ENCODE results near the gene SYCE1. TPM values are rescaled to one million over a fixed set of nuclear protein-coding genes. Genes with fewer than 3 reads are reported as not detected.

SYCE1 gene
- total and polyA plus RNA-seq, 2 experiments from 2014 or later, result 0.53 TPM; not detected in 1

- Histone ChIP-seq H3K36me3 (ENCODE audit: insufficient read depth) (no peaks in the 10 kb centered on the region), H3K4me1 (ENCODE audit: insufficient read depth) (no peaks in the 10 kb centered on the region), H4K20me1 (replicated peaks; ENCODE audit: insufficient read depth) (no peaks in the 10 kb centered on the region), H3K27ac (ENCODE audit: low read depth) (no peak overlapping the region), H3K4me2 (no peak overlapping the region), H3K9me2 (ENCODE audit: insufficient read depth) (no peaks in the 10 kb centered on the region), H2AFZ (no peak overlapping the region), H3K27me3 (ENCODE audit: insufficient read depth) (peaks cover 20% of the 10 kb centered on the region), H3K4me3 (no peak overlapping the region), H3F3A (replicated peaks; ENCODE audit: low read depth) (no peaks in the 10 kb centered on the region), H3K79me2 (replicated peaks; ENCODE audit: insufficient read depth) (no peaks in the 10 kb centered on the region)
- Mint-ChIP-seq H3K4me3 (no peak overlapping the region), H3K4me1 (peaks cover 4% of the 10 kb centered on the region; the same call in 2 of the 3 replicates), H3K36me3 (ENCODE audit: low read depth) (no peaks in the 10 kb centered on the region; the same call in 2 of the 3 replicates), H3K9me3 (peaks cover 28% of the 10 kb centered on the region), H3K27me3 (ENCODE audit: insufficient read depth, low read depth, poor library complexity) (peaks cover 16% of the 10 kb centered on the region), H3K27ac (no peak overlapping the region)
- TF ChIP-seq ZNF462 (CRISPR knock-in tag; IDR thresholded peaks at IDR 0.05) (no peak), EZH2phosphoT487 (IDR thresholded peaks at IDR 0.05; ENCODE audit: unreplicated experiment) (no peak), ETS1 (IDR thresholded peaks at IDR 0.05) (no peak), JUNB (IDR thresholded peaks at IDR 0.05; ENCODE audit: unreplicated experiment) (no peak), POLR2AphosphoS5 (IDR thresholded peaks at IDR 0.05; ENCODE audit: low read depth) (no peak), CREB1 (CRISPR knock-in tag; IDR thresholded peaks at IDR 0.05; ENCODE audit: low read depth) (no peak)
- no peak for DNase-seq (ENCODE audit: low spot score)
- ATAC-seq, result no peak
These were observed 1.7 kb upstream of the SYCE1 start for GRCh38 chr10:133567119-133567518.

Data from GM23338 (cell line).